AG04450 (cell line): ENCODE results near the gene CYB5B. TPM values are rescaled to one million over a fixed set of nuclear protein-coding genes. Genes with fewer than 3 reads are reported as not detected.

Source experiments
- CTCF ChIA-PET: fragments of 300-600, 350-600 bp; formaldehyde crosslinking; extraction: SDS; loops from one replicate; lab custom pipeline; 2022; ENCODE audit warnings: antibody characterized with exemption, inconsistent platforms; lab: Charles Lee
- POLR2A ChIA-PET: fragments of 350-600 bp; formaldehyde crosslinking; extraction: SDS; loops from one replicate; lab custom pipeline; 2021; ENCODE audit warnings: antibody characterized with exemption, inconsistent platforms; lab: Yijun Ruan, JAX
- DNase-seq: peaks from one replicate; pipeline ENCODE4 v3.0.0-alpha.2; 2011; ENCODE audit warnings: low read depth, low spot score
- H3K27ac ChIP-seq: one replicate; pipeline ENCODE4 v1.5.1; 2012; ENCODE audit warnings: low read depth, low read length, control low read depth
- H3K27me3 ChIP-seq: one replicate; pipeline ENCODE4 v1.6.0; 2012; ENCODE audit warnings: low read length; ENCODE audit not compliant: control insufficient read depth, insufficient read depth
- H3K4me3 ChIP-seq: 2 replicates; pipeline ENCODE4 v1.5.1; 2011; ENCODE audit warnings: mild to moderate bottlenecking, low read depth, low read length, control low read depth
- H3K9me3 ChIP-seq: 2 replicates; pipeline ENCODE4 v1.5.1; 2012; ENCODE audit warnings: low read length; ENCODE audit not compliant: control insufficient read depth, insufficient read depth
- polyA plus RNA-seq: library from polyadenylated mRNA; depleted of rRNA; stranded (reverse); fragments of >200 nt; gene quantifications from 2 replicates; pipeline ENCODE4 v1.2.3, GENCODE V29; 2011
- TF ChIP-seq, protein P1 (sequence below): IDR thresholded peaks from 2 replicates; pipeline ENCODE4 v1.5.1; 2011; ENCODE audit warnings: low read depth, low read length, control low read depth, inconsistent platforms

CYB5B gene
- polyA plus RNA-seq, 1 experiment: 148 TPM

GRCh38 chr16:69393898-69394849, 30.2 kb upstream of the CYB5B start:
- ChIA-PET POLR2A (no interaction called here), CTCF (interaction anchor here (1.0 to 6.0 kb wide), 3 partner anchors 15 to 361 kb away, joined by 3 to 61 read pairs (median 3); partner anchors contain the start of gene NOB1)
- TF ChIP-seq, protein P1, sequence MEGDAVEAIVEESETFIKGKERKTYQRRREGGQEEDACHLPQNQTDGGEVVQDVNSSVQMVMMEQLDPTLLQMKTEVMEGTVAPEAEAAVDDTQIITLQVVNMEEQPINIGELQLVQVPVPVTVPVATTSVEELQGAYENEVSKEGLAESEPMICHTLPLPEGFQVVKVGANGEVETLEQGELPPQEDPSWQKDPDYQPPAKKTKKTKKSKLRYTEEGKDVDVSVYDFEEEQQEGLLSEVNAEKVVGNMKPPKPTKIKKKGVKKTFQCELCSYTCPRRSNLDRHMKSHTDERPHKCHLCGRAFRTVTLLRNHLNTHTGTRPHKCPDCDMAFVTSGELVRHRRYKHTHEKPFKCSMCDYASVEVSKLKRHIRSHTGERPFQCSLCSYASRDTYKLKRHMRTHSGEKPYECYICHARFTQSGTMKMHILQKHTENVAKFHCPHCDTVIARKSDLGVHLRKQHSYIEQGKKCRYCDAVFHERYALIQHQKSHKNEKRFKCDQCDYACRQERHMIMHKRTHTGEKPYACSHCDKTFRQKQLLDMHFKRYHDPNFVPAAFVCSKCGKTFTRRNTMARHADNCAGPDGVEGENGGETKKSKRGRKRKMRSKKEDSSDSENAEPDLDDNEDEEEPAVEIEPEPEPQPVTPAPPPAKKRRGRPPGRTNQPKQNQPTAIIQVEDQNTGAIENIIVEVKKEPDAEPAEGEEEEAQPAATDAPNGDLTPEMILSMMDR: no peak
- Histone ChIP-seq H3K27ac (no peak overlapping the region), H3K4me3 (no peak overlapping the region), H3K9me3 (no peaks in the 10 kb centered on the region), H3K27me3 (no peaks in the 10 kb centered on the region)
- no peak for DNase-seq

DNA sequence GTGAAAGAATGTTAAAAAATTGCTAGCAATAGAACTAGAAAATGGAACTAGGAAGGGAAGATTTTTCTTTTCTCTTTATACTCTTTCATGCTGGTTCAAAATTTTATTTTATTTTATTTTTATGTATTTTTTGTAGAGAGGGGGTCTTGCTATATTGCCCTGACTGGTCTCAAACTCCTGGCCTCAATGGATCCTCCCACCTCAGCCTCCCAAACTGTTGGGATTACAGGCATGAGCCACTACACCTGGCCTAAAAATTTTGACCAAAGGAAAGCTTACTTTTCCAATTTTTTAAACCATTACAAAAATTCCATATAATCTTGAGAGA, 28.6 kb upstream of the CYB5B start:
- Histone ChIP-seq H3K27me3 (no peaks in the 10 kb centered on the region), H3K4me3 (no peak overlapping the region), H3K27ac (peak overlapping the region; percentile 82), H3K9me3 (no peaks in the 10 kb centered on the region)
- ChIA-PET POLR2A (interaction anchor here (1.7 to 2.3 kb wide), 3 partner anchors 81 to 359 kb away, joined by 5 to 8 read pairs (median 5); partner anchors contain the start of gene NOB1), CTCF (interaction anchor here (0.6 to 6.0 kb wide), 44 partner anchors 9 to 359 kb away, joined by 3 to 61 read pairs (median 4); partner anchors contain the start of genes NOB1, NQO1 and TERF2)
- TF ChIP-seq, protein P1: no peak
- no peak for DNase-seq

- H3K27ac ChIP-seq: peak overlapping the region; percentile 82
- TF ChIP-seq, protein P1: peak; percentile 59
- H3K4me3 ChIP-seq: no peak overlapping the region; the same call in none of the 2 replicates
- DNase-seq: peak; percentile 92
- no peaks in the 10 kb centered on the region for H3K9me3 ChIP-seq
- no peaks in the 10 kb centered on the region for H3K27me3 ChIP-seq
- POLR2A ChIA-PET: interaction anchor here (0.7 to 2.3 kb wide), 5 partner anchors 81 to 358 kb away, joined by 3 to 8 read pairs (median 5); partner anchors contain the start of gene NOB1
- CTCF ChIA-PET: interaction anchor here (0.6 to 6.0 kb wide), 48 partner anchors 9 to 358 kb away, joined by 3 to 61 read pairs (median 4); partner anchors contain the start of genes NOB1, NQO1 and TERF2
These were observed 28.0 kb upstream of the CYB5B start for GRCh38 chr16:69396187-69397061.

GRCh38 chr16:69397821-69398521, 26.4 kb upstream of the CYB5B start:
- no peak overlapping the region for H3K4me3 ChIP-seq
- TF ChIP-seq, protein P1: peak; percentile 72
- H3K9me3 ChIP-seq: no peaks in the 10 kb centered on the region
- DNase-seq: no peak
- H3K27me3 ChIP-seq: no peaks in the 10 kb centered on the region
- ChIA-PET CTCF (interaction anchor here (0.6 to 6.0 kb wide), 26 partner anchors 11 to 413 kb away, joined by 3 to 61 read pairs (median 4); partner anchors contain the start of gene NOB1), POLR2A (interaction anchor here (0.5 to 2.3 kb wide), 4 partner anchors 17 to 356 kb away, joined by 3 to 8 read pairs (median 4); partner anchors contain the start of gene NOB1)
- no peak overlapping the region for H3K27ac ChIP-seq
